SU-DHL-6 (cell line): ENCODE results near the gene CRAT.

Source experiments
- H2AFZ ChIP-seq: fragments of 200-600 bp; sonication (generic); 2 replicates; pipeline ENCODE4 v1.6.1; 2014; ENCODE audit warnings: low read depth, mild to moderate bottlenecking, moderate library complexity, mixed read lengths, antibody characterized with exemption, low read length; ENCODE audit not compliant: severe bottlenecking
- H3F3A ChIP-seq: fragments of 200-600 bp; shearing (Covaris generic); 2 replicates; pipeline ENCODE4 v1.6.0; 2016; ENCODE audit warnings: antibody characterized with exemption, mild to moderate bottlenecking; ENCODE audit not compliant: insufficient read depth
- H3K27ac ChIP-seq: fragments of 200-600 bp; sonication (generic); 2 replicates; pipeline ENCODE4 v1.5.1; 2016; ENCODE audit warnings: low read depth, mild to moderate bottlenecking, low read length, moderate library complexity, mixed read lengths
- H3K27me3 ChIP-seq: fragments of 200-600 bp; sonication (generic), shearing (Covaris generic); 2 replicates; pipeline ENCODE4 v1.6.0; 2014; ENCODE audit warnings: mild to moderate bottlenecking, low read length
- H3K36me3 ChIP-seq: fragments of 200-600 bp; sonication (generic); 2 replicates; pipeline ENCODE4 v1.6.1; 2014; ENCODE audit warnings: mild to moderate bottlenecking, low read length, mixed read lengths
- H3K4me2 ChIP-seq: fragments of 300-600, 200-600 bp; shearing (Covaris generic), sonication (generic); 2 replicates; pipeline ENCODE4 v1.6.0; 2014; ENCODE audit warnings: low read length, low read depth, mild to moderate bottlenecking; ENCODE audit not compliant: poor library complexity, severe bottlenecking
- H3K4me3 ChIP-seq: fragments of 200-600 bp; sonication (generic); 2 replicates; pipeline ENCODE4 v1.5.1; 2014; ENCODE audit warnings: antibody characterized with exemption, low read length, mild to moderate bottlenecking, mixed read lengths; ENCODE audit not compliant: insufficient read depth, poor library complexity, severe bottlenecking
- H3K79me2 ChIP-seq: fragments of 200-600 bp; sonication (generic); 2 replicates; pipeline ENCODE4 v1.6.1; 2014; ENCODE audit warnings: mild to moderate bottlenecking, low read length, moderate library complexity; ENCODE audit not compliant: insufficient read depth
- H3K9ac ChIP-seq: fragments of 200-600 bp; sonication (generic); 2 replicates; pipeline ENCODE4 v1.7.0; 2014; ENCODE audit warnings: mild to moderate bottlenecking, low read length
- H3K9me2 ChIP-seq: fragments of 200-600 bp; sonication (generic); replicated peaks from 2 replicates; pipeline ENCODE4 v1.6.1; 2014; ENCODE audit warnings: low read length; ENCODE audit not compliant: insufficient read depth
- H3K9me3 ChIP-seq: fragments of 200-600 bp; sonication (generic); 2 replicates; pipeline ENCODE4 v1.6.1; 2014; ENCODE audit warnings: low read length, mixed read lengths; ENCODE audit not compliant: insufficient read depth
- H4K20me1 ChIP-seq: fragments of 200-600 bp; sonication (generic); 2 replicates; pipeline ENCODE4 v1.6.1; 2014; ENCODE audit warnings: low read depth, mild to moderate bottlenecking, antibody characterized with exemption, low read length, moderate library complexity, mixed read lengths
- EZH2phosphoT487 ChIP-seq: fragments of 200-600 bp; sonication (generic), shearing (Covaris generic); conservative IDR thresholded peaks from 2 replicates; pipeline ENCODE4 v1.6.1; 2018; ENCODE audit warnings: mild to moderate bottlenecking, antibody characterized with exemption, low read length, moderate library complexity, mixed read lengths
- TF ChIP-seq, protein P1 (sequence below): fragments of 200-600 bp; sonication (generic); IDR thresholded peaks from one replicate; pipeline ENCODE4 v1.5.1; 2017; ENCODE audit warnings: antibody characterized with exemption, mild to moderate bottlenecking, low read length, moderate library complexity; ENCODE audit not compliant: insufficient read depth, poor library complexity, severe bottlenecking

Gene CRAT

GRCh38 chr9:129128689-129129088, 18.1 kb upstream of the CRAT start:
- Histone ChIP-seq H3K9ac (no peak overlapping the region), H3K4me2 (no peak overlapping the region), H3K36me3 (0 out of 2 replicates have a peak, but pooled peaks cover 5% of the 10 kb centered on the region), H3K27me3 (no peaks in the 10 kb centered on the region), H3K27ac (no peak overlapping the region), H3K9me2 (no peaks in the 10 kb centered on the region), H4K20me1 (no peaks in the 10 kb centered on the region), H3K4me3 (no peak overlapping the region), H2AFZ (no peak overlapping the region), H3K79me2 (no peaks in the 10 kb centered on the region), H3K9me3 (no peaks in the 10 kb centered on the region), H3F3A (no peaks in the 10 kb centered on the region)
- TF ChIP-seq, protein P1, sequence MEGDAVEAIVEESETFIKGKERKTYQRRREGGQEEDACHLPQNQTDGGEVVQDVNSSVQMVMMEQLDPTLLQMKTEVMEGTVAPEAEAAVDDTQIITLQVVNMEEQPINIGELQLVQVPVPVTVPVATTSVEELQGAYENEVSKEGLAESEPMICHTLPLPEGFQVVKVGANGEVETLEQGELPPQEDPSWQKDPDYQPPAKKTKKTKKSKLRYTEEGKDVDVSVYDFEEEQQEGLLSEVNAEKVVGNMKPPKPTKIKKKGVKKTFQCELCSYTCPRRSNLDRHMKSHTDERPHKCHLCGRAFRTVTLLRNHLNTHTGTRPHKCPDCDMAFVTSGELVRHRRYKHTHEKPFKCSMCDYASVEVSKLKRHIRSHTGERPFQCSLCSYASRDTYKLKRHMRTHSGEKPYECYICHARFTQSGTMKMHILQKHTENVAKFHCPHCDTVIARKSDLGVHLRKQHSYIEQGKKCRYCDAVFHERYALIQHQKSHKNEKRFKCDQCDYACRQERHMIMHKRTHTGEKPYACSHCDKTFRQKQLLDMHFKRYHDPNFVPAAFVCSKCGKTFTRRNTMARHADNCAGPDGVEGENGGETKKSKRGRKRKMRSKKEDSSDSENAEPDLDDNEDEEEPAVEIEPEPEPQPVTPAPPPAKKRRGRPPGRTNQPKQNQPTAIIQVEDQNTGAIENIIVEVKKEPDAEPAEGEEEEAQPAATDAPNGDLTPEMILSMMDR: no peak
- no peak for TF ChIP-seq EZH2phosphoT487

- no peak overlapping the region for H2AFZ ChIP-seq
- H3F3A ChIP-seq: no peaks in the 10 kb centered on the region
- H3K27me3 ChIP-seq: no peaks in the 10 kb centered on the region
- H3K79me2 ChIP-seq: no peaks in the 10 kb centered on the region
- no peaks in the 10 kb centered on the region for H3K9me3 ChIP-seq
- no peak overlapping the region for H3K4me3 ChIP-seq
- no peaks in the 10 kb centered on the region for H3K9me2 ChIP-seq
- no peak overlapping the region for H3K4me2 ChIP-seq
- TF ChIP-seq EZH2phosphoT487: no peak
- TF ChIP-seq, protein P1: no peak
- no peaks in the 10 kb centered on the region for H4K20me1 ChIP-seq
- no peak overlapping the region for H3K9ac ChIP-seq
- H3K27ac ChIP-seq: no peak overlapping the region
- H3K36me3 ChIP-seq: 0 out of 2 replicates have a peak, but pooled peaks cover 5% of the 10 kb centered on the region
Observed at GRCh38 chr9:129126749-129127618, 16.4 kb upstream of the CRAT start.

DNA sequence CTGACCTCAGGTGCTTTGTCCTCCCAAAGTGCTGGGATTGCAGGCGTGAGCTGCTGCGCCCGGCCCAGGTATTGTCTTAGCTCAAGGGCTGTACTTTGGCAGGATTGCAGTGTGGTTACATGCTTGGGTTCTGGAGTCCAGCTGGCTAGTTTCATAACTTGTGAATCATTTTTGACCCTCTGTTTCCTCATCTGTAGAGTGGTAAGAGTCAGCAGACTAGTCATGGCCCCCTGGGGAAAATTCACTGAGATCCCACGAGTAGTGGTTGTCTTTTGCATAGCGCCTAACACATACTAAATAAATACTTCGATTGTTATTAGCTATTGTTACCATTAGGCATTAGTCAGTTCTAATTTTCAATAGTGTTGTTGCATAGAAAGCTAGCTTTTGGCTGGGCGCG, 14.9 kb upstream of the CRAT start:
- no peak overlapping the region for H2AFZ ChIP-seq
- H3K4me3 ChIP-seq: no peak overlapping the region
- H3K27ac ChIP-seq: no peak overlapping the region
- no peaks in the 10 kb centered on the region for H3F3A ChIP-seq
- H3K9me3 ChIP-seq: no peaks in the 10 kb centered on the region
- 0 out of 2 replicates have a peak, but pooled peaks cover 5% of the 10 kb centered on the region for H3K36me3 ChIP-seq
- H3K9me2 ChIP-seq: no peaks in the 10 kb centered on the region
- no peak for TF ChIP-seq EZH2phosphoT487
- TF ChIP-seq, protein P1: no peak
- H3K79me2 ChIP-seq: no peaks in the 10 kb centered on the region
- no peaks in the 10 kb centered on the region for H4K20me1 ChIP-seq
- no peak overlapping the region for H3K4me2 ChIP-seq
- H3K9ac ChIP-seq: no peak overlapping the region
- H3K27me3 ChIP-seq: no peaks in the 10 kb centered on the region
